OCI-LY7 (cell line): ENCODE data around the gene SORCS3.

Source experiments
- EZH2phosphoT487 ChIP-seq: fragments of 200-600 bp; sonication (generic); IDR thresholded peaks from 2 replicates; pipeline ENCODE4 v1.6.1; 2018; ENCODE audit warnings: low read depth, borderline replicate concordance, mild to moderate bottlenecking, mixed run types, antibody characterized with exemption, low read length, moderate library complexity, mixed read lengths
- TF ChIP-seq, protein P1 (sequence below): fragments of 200-600 bp; sonication (generic); conservative IDR thresholded peaks from 2 replicates; pipeline ENCODE4 v1.5.1; 2014; ENCODE audit warnings: mild to moderate bottlenecking, antibody characterized with exemption, low read length, moderate library complexity, mixed read lengths

- TF ChIP-seq, protein P1, sequence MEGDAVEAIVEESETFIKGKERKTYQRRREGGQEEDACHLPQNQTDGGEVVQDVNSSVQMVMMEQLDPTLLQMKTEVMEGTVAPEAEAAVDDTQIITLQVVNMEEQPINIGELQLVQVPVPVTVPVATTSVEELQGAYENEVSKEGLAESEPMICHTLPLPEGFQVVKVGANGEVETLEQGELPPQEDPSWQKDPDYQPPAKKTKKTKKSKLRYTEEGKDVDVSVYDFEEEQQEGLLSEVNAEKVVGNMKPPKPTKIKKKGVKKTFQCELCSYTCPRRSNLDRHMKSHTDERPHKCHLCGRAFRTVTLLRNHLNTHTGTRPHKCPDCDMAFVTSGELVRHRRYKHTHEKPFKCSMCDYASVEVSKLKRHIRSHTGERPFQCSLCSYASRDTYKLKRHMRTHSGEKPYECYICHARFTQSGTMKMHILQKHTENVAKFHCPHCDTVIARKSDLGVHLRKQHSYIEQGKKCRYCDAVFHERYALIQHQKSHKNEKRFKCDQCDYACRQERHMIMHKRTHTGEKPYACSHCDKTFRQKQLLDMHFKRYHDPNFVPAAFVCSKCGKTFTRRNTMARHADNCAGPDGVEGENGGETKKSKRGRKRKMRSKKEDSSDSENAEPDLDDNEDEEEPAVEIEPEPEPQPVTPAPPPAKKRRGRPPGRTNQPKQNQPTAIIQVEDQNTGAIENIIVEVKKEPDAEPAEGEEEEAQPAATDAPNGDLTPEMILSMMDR = no peak
- TF ChIP-seq EZH2phosphoT487 = no peak
Measured at GRCh38 chr10:105017116-105017515, 376.0 kb downstream of the SORCS3 start.
